HepG2 (cell line): Measurements from ENCODE around the gene TPM1. TPM values are rescaled to one million over a fixed set of nuclear protein-coding genes. Genes with fewer than 3 reads are reported as not detected.
A peak's percentile ranks its signal among the peaks of the same experiment; 100 is the strongest.

Experiments used
- ATAC-seq: fragments of 200-7000 bp; cut with Tn5 transposase; 3 replicates; pipeline ENCODE4 v1.9.1; 2020; ENCODE audit warnings: mild to moderate bottlenecking, moderate library complexity
- BruUV-seq: library from RNA; stranded (reverse); fragments of 400-500 nt; replicated peaks from 2 replicates; lab custom pipeline; 2021; lab: Mats Ljungman, UMichigan
- CTCF ChIA-PET: fragments of 300-600 bp; formaldehyde crosslinking; extraction: SDS; loops from one replicate; lab custom pipeline; 2021; ENCODE audit warnings: low total read pairs, inconsistent platforms, low intra/inter-chr PET ratio; lab: Yijun Ruan, JAX
- POLR2A ChIA-PET: fragments of 350-600 bp; sonication (Branson Sonifier 250); formaldehyde crosslinking; loops from one replicate; lab custom pipeline; 2020; ENCODE audit warnings: antibody characterized with exemption, inconsistent platforms; lab: Yijun Ruan, JAX
- DNase-seq: peaks from one replicate; pipeline ENCODE4 v3.0.0-alpha.2; 2015; ENCODE audit warnings: low spot score
- FAIRE-seq: peaks from 3 replicates; lab custom pipeline; 2011; peaks lifted over from hg19 to GRCh38; lab: Jason Lieb, UNC
- H2AFZ ChIP-seq: one replicate; pipeline ENCODE4 v1.6.1; 2011; ENCODE audit warnings: low read length, inconsistent platforms
- H3K27ac ChIP-seq: fragments of 300-600 bp; 3 replicates; pipeline ENCODE4 v1.8.0; 2011; ENCODE audit warnings: mixed run types, mild to moderate bottlenecking, mixed read lengths, low read length, inconsistent platforms; ENCODE audit not compliant: insufficient read depth; ENCODE audit errors: extremely low read length
- H3K27me3 ChIP-seq, 2 experiments: fragments of 200-600 bp in 1 of 2; 2 replicates in 1 of 2; 3 replicates in 1 of 2; pipeline versions ENCODE4 v1.6.0 to v1.8.0; 2011; ENCODE audit warnings: low read length in 2 of 2, mild to moderate bottlenecking in 2 of 2, moderate library complexity in 2 of 2, inconsistent platforms in 1 of 2; ENCODE audit not compliant: insufficient read depth in 2 of 2, control insufficient read depth in 1 of 2
- H3K36me3 ChIP-seq, 2 experiments: fragments of 200-600 bp in 1 of 2; replicated peaks in 1 of 2; 2 replicates in 1 of 2; 3 replicates in 1 of 2; pipeline versions ENCODE4 v1.5.1 to v1.8.0; 2011; ENCODE audit warnings: low read length in 2 of 2, inconsistent platforms in 1 of 2; ENCODE audit not compliant: insufficient read depth in 2 of 2, control insufficient read depth in 1 of 2
- H3K4me1 ChIP-seq: 2 replicates; pipeline ENCODE4 v1.5.1; 2012; ENCODE audit warnings: low read length, inconsistent platforms; ENCODE audit not compliant: insufficient read depth
- H3K4me2 ChIP-seq: 2 replicates; pipeline ENCODE4 v1.6.0; 2011; ENCODE audit warnings: low read depth, low read length, inconsistent platforms
- H3K4me3 ChIP-seq, 3 experiments: fragments of 200-600 bp in 1 of 3; sonication (generic), shearing (Covaris generic) in 1 of 3; replicated peaks in 1 of 3; 2 replicates each; pipeline ENCODE4 v1.5.1; 2011 to 2016; ENCODE audit warnings: low read length in 3 of 3, inconsistent platforms in 2 of 3, low read depth in 2 of 3, mild to moderate bottlenecking in 2 of 3, control low read depth in 1 of 3, mixed read lengths in 1 of 3; ENCODE audit not compliant: insufficient read depth in 1 of 3
- H3K79me2 ChIP-seq: one replicate; pipeline ENCODE4 v1.6.1; 2011; ENCODE audit warnings: low read length, inconsistent platforms; ENCODE audit not compliant: insufficient read depth
- H3K9ac ChIP-seq: 2 replicates; pipeline ENCODE4 v1.6.0; 2011; ENCODE audit warnings: mild to moderate bottlenecking, low read depth, low read length, inconsistent platforms; ENCODE audit not compliant: insufficient read depth
- H3K9me3 ChIP-seq: 2 replicates; pipeline ENCODE4 v1.5.1; 2012; ENCODE audit warnings: mild to moderate bottlenecking, low read length
- H4K20me1 ChIP-seq: 2 replicates; pipeline ENCODE4 v1.6.0; 2011; ENCODE audit warnings: inconsistent platforms, mild to moderate bottlenecking, low read length, moderate library complexity; ENCODE audit not compliant: insufficient read depth
- ARID3A ChIP-seq: IDR thresholded peaks from 2 replicates; pipeline ENCODE4 v1.6.1; 2012; ENCODE audit warnings: low read depth, low read length, improper control_type of control experiment
- HNF1A ChIP-seq, 2 experiments: sonication (generic) in 1 of 2; formaldehyde crosslinking in 1 of 2; IDR thresholded peaks; 2 replicates each; pipeline versions ENCODE4 v1.4.0 to v1.6.1; 2016 to 2020; ENCODE audit warnings: borderline replicate concordance in 1 of 2, low read depth in 1 of 2, mild to moderate bottlenecking in 1 of 2, missing genetic modification reagents in 1 of 2
- PRMT3 ChIP-seq: sonication (generic); formaldehyde crosslinking; IDR thresholded peaks from 2 replicates; pipeline ENCODE4 v1.8.1; 2022; ENCODE audit warnings: low read depth, mild to moderate bottlenecking, moderate library complexity, missing genetic modification reagents, borderline replicate concordance
- SSRP1 ChIP-seq: IDR thresholded peaks from 2 replicates; pipeline ENCODE4 v1.6.1; 2016; ENCODE audit warnings: control low read depth
- ZNF282 ChIP-seq: fragments of 450-650 bp; IDR thresholded peaks from 2 replicates; pipeline ENCODE4 v1.6.1; 2018; ENCODE audit not compliant: partially characterized antibody
- ZNF333 ChIP-seq: sonication (generic); formaldehyde crosslinking; IDR thresholded peaks from 2 replicates; pipeline ENCODE4 v1.4.0; 2020; ENCODE audit warnings: mild to moderate bottlenecking, missing genetic modification reagents, borderline replicate concordance
- WGBS: methylation state at CpG from one replicate; pipeline ENCODE4 v1.1.6; 2017; ENCODE audit warnings: low lambda C conversion rate; 5-methylcytosine and 5-hydroxymethylcytosine counted together
- in situ Hi-C: cut with HindIII; loops from 2 replicates; pipeline ENCODE4 v1.10.0; 2017; ENCODE audit warnings: low pct_unique_long_range_greater_than_20kb; ENCODE audit not compliant: extremely low pct_ligation_motif_present
- intact Hi-C: fragments of 100-400 bp; cut with micrococcal nuclease; formaldehyde crosslinking; loops from one replicate; pipeline ENCODE4 v1.10.0; 2022; ENCODE audit not compliant: unreplicated experiment
- polyA plus RNA-seq, 8 experiments: library from polyadenylated mRNA; depleted of rRNA in 3 of 8; stranded (reverse) in 7 of 8; unstranded in 1 of 8; fragments of >200 nt; fragmentation: Illumina TruSeq in 4 of 8; extraction: Trizol in 4 of 8; gene quantifications; 2 replicates each; pipeline versions ENCODE4 v1.2.1 to v1.2.3, GENCODE V29; 2011 to 2016; ENCODE audit warnings: low read depth in 4 of 8, missing spikeins in 1 of 8, mixed read lengths in 1 of 8; ENCODE audit not compliant: insufficient read depth in 1 of 8
- total RNA-seq, 5 experiments: library from RNA; depleted of rRNA; stranded (reverse); fragments of >200 nt; fragmentation: Illumina TruSeq; extraction: Trizol; gene quantifications; 2 replicates each; pipeline ENCODE4 v1.2.3, GENCODE V29; 2016; ENCODE audit warnings: low read depth in 1 of 5

TPM1 gene
- total and polyA plus RNA-seq, 2 of the 13 experiments (the other 11 are each of a cell fraction or from before 2014, with no cell fraction given), result 98.9 to 109 TPM

- no peaks in the 10 kb centered on the region for H3K27me3 ChIP-seq
- peaks cover 71% of the 10 kb centered on the region for H3K4me1 ChIP-seq
- FAIRE-seq (no peak), ATAC-seq (no peak), DNase-seq (no peak)
- in situ Hi-C loops (loop anchor here (5.0 kb wide), 3 partner anchors 45 to 265 kb away; no protein-coding TSS in a partner anchor), intact Hi-C loops (loop anchor here (5.0 to 10.0 kb wide), 3 partner anchors 52 to 235 kb away; partner anchors contain the start of gene RPS27L)
- WGBS, result 70% methylated on average over 7 of the region's 8 CpGs
- no peaks in the 10 kb centered on the region for H3K36me3 ChIP-seq
- H3K27ac ChIP-seq, result peak overlapping the region; percentile 67
- no peak for TF ChIP-seq ZNF282
- no peak for TF ChIP-seq PRMT3
- peak overlapping the region; percentile 65 for H3K9ac ChIP-seq
- ChIA-PET CTCF (interaction anchor here (1.1 to 2.4 kb wide), 2 partner anchors 46 to 200 kb away, joined by 3 to 57 read pairs; no protein-coding TSS in a partner anchor), POLR2A (interaction anchor here (0.6 to 3.5 kb wide), 22 partner anchors 10 to 458 kb away, joined by 3 to 42 read pairs (median 5); partner anchors contain the start of genes RPS27L and USP3)
- peak overlapping the region in 2 of 3 experiments; percentile 56 to 86; a peak in 4 of 6 replicates for H3K4me3 ChIP-seq
- no TSS peak for BruUV-seq
- H2AFZ ChIP-seq, result no peak overlapping the region
- H3K4me2 ChIP-seq, result peak overlapping the region; percentile 96
- H4K20me1 ChIP-seq, result 0 out of 2 replicates have a peak, but pooled peaks cover 3% of the 10 kb centered on the region
- no peaks in the 10 kb centered on the region for H3K9me3 ChIP-seq
- peaks cover 52% of the 10 kb centered on the region for H3K79me2 ChIP-seq
Measured at GRCh38 chr15:63046917-63047760, 4.6 kb downstream of the TPM1 start.

- Histone ChIP-seq H3K27me3 (no peaks in the 10 kb centered on the region), H3K27ac (peak overlapping the region; percentile 67), H3K4me3 (peak overlapping the region; percentile 30 to 86 (median 56)), H4K20me1 (0 out of 2 replicates have a peak, but pooled peaks cover 3% of the 10 kb centered on the region), H2AFZ (no peak overlapping the region), H3K79me2 (peaks cover 57% of the 10 kb centered on the region), H3K4me2 (peak overlapping the region; percentile 96), H3K4me1 (peaks cover 77% of the 10 kb centered on the region), H3K36me3 (no peaks in the 10 kb centered on the region), H3K9ac (peak overlapping the region; percentile 65), H3K9me3 (no peaks in the 10 kb centered on the region)
- POLR2A ChIA-PET, result interaction anchor here (0.6 to 3.5 kb wide), 23 partner anchors 9 to 457 kb away, joined by 3 to 42 read pairs (median 5); partner anchors contain the start of genes RPS27L and USP3
- BruUV-seq, result no TSS peak
- FAIRE-seq, result no peak
- intact Hi-C loops, result loop anchor here (1.0 to 10.0 kb wide), 4 partner anchors 46 to 235 kb away; partner anchors contain the start of gene RPS27L
- no peak for DNase-seq
- 23% methylated on average over 10 of the region's 12 CpGs for WGBS
- CTCF ChIA-PET, result interaction anchor here (1.1 to 2.4 kb wide), 2 partner anchors 45 to 200 kb away, joined by 3 to 57 read pairs; no protein-coding TSS in a partner anchor
- no peak for ATAC-seq
- in situ Hi-C loops, result loop anchor here (5.0 kb wide), 3 partner anchors 45 to 265 kb away; no protein-coding TSS in a partner anchor
- TF ChIP-seq HNF1A (IDR thresholded peaks at IDR 0.05; ENCODE audit: low read depth) (0 out of 2 replicates have a peak, but pooled peaks have one; percentile 21), HNF1A (CRISPR knock-in tag; IDR thresholded peaks at IDR 0.05; ENCODE audit: borderline replicate concordance) (no peak), SSRP1 (no peak), ZNF333 (CRISPR knock-in tag) (no peak), ARID3A (0 out of 2 replicates have a peak, but pooled peaks have one; percentile 23)
Measured at GRCh38 chr15:63047792-63048114, 5.2 kb downstream of the TPM1 start.
